ENCODE measurements around the gene TEX52. TPM values are rescaled to one million over a fixed set of nuclear protein-coding genes. Genes with fewer than 3 reads are reported as not detected.

TEX52 gene
- total RNA-seq, 1 experiment from 2014 or later, result not detected

DNA sequence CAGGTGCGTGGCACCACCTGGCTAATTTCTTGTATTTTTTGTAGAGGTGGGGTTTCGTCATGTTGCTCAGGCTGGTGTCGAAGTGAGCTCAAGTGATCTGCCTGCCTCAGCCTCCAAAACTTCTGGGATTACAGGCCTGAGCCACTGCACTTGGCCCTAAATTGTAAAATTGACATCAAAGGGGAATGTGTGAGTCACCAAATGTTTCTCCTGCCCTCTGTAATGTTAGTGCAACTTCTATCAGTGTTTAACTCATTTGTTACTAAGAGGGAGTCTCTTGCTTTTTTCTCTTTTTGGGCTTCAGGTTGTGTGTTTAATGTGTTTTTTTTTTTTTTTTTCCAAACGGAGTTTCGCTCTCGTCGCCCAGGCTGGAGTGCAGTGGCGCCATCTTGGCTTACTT is 36.2 kb upstream of the TEX52 start:
- no peak overlapping the region for H3K9ac ChIP-seq (ENCODE audit: low read length)

More for the DNA sequence above, 36.2 kb upstream of the TEX52 start:
- no peak for TF ChIP-seq ELF1 (IDR thresholded peaks at IDR 0.05; ENCODE audit: borderline replicate concordance, low read depth)
- TF ChIP-seq EZH2 (IDR thresholded peaks at IDR 0.05), result no peak
- no peak for TF ChIP-seq CBX3 (IDR thresholded peaks at IDR 0.05; ENCODE audit: low read depth)
- no peak; the same call in 1 of the 2 replicates for TF ChIP-seq CEBPB (IDR thresholded peaks at IDR 0.05; ENCODE audit: low read depth)
- TF ChIP-seq POLR2A (IDR thresholded peaks at IDR 0.05; ENCODE audit: borderline replicate concordance, extremely low read depth, insufficient read depth, insufficient read length), result no peak
- TF ChIP-seq, protein P1, sequence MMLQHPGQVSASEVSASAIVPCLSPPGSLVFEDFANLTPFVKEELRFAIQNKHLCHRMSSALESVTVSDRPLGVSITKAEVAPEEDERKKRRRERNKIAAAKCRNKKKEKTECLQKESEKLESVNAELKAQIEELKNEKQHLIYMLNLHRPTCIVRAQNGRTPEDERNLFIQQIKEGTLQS (IDR thresholded peaks at IDR 0.05), result no peak
- TF ChIP-seq TCF7L2 (IDR thresholded peaks at IDR 0.05; ENCODE audit: borderline replicate concordance, extremely low read depth, insufficient read depth, insufficient read length), result peak; percentile 83
- TF ChIP-seq SP1 (IDR thresholded peaks at IDR 0.05; ENCODE audit: low read depth), result no peak
- TF ChIP-seq YY1 (IDR thresholded peaks at IDR 0.05; ENCODE audit: extremely low read depth, insufficient replicate concordance, low read depth, low read length), result no peak
- no peak for TF ChIP-seq EZH2phosphoT487 (IDR thresholded peaks at IDR 0.05; ENCODE audit: borderline replicate concordance)
- TF ChIP-seq, protein P2, sequence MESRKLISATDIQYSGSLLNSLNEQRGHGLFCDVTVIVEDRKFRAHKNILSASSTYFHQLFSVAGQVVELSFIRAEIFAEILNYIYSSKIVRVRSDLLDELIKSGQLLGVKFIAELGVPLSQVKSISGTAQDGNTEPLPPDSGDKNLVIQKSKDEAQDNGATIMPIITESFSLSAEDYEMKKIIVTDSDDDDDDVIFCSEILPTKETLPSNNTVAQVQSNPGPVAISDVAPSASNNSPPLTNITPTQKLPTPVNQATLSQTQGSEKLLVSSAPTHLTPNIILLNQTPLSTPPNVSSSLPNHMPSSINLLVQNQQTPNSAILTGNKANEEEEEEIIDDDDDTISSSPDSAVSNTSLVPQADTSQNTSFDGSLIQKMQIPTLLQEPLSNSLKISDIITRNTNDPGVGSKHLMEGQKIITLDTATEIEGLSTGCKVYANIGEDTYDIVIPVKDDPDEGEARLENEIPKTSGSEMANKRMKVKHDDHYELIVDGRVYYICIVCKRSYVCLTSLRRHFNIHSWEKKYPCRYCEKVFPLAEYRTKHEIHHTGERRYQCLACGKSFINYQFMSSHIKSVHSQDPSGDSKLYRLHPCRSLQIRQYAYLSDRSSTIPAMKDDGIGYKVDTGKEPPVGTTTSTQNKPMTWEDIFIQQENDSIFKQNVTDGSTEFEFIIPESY (IDR thresholded peaks at IDR 0.05; ENCODE audit: extremely low read depth, insufficient replicate concordance, low read length), result no peak
- TF ChIP-seq, protein P3, sequence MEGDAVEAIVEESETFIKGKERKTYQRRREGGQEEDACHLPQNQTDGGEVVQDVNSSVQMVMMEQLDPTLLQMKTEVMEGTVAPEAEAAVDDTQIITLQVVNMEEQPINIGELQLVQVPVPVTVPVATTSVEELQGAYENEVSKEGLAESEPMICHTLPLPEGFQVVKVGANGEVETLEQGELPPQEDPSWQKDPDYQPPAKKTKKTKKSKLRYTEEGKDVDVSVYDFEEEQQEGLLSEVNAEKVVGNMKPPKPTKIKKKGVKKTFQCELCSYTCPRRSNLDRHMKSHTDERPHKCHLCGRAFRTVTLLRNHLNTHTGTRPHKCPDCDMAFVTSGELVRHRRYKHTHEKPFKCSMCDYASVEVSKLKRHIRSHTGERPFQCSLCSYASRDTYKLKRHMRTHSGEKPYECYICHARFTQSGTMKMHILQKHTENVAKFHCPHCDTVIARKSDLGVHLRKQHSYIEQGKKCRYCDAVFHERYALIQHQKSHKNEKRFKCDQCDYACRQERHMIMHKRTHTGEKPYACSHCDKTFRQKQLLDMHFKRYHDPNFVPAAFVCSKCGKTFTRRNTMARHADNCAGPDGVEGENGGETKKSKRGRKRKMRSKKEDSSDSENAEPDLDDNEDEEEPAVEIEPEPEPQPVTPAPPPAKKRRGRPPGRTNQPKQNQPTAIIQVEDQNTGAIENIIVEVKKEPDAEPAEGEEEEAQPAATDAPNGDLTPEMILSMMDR (IDR thresholded peaks at IDR 0.05 in 2 of 3, conservative IDR thresholded peaks at IDR 0.05 in 1 of 3; ENCODE audit: borderline replicate concordance in 1 of 3, insufficient read depth in 1 of 3, low read depth in 2 of 3, low read length in 2 of 3), result no peak
- TF ChIP-seq SIN3A (IDR thresholded peaks at IDR 0.05; ENCODE audit: low read depth), result no peak
- no peak for TF ChIP-seq ZFX (IDR thresholded peaks at IDR 0.05)
- no peak for TF ChIP-seq EGR1 (IDR thresholded peaks at IDR 0.05; ENCODE audit: low read depth)
- TF ChIP-seq FOSL1 (IDR thresholded peaks at IDR 0.05; ENCODE audit: low read depth), result peak; percentile 47; the same call in 1 of the 2 replicates
- TF ChIP-seq JUND (IDR thresholded peaks at IDR 0.05), result peak; percentile 35; the same call in 1 of the 2 replicates
- H3K9me3 ChIP-seq (ENCODE audit: control insufficient read depth in 1 of 2, insufficient read depth in 1 of 2, low read depth in 1 of 2, low read length in 2 of 2), result no peaks in the 10 kb centered on the region
- intact Hi-C loops (cut with micrococcal nuclease), result no loop called here
- H3K36me3 ChIP-seq (ENCODE audit: control insufficient read depth in 1 of 2, insufficient read depth in 2 of 2, low read length in 2 of 2), result peaks cover 0 to 3% of the 10 kb centered on the region in 2 experiments; a peak in 1 of 4 replicates
- RAD21 ChIA-PET (ENCODE audit: low non-redundant PET in 1 of 2, low total read pairs in 2 of 2, uncharacterized antibody in 2 of 2, unreplicated experiment in 2 of 2), result no interaction called here
- H3K4me1 ChIP-seq (ENCODE audit: control insufficient read depth in 1 of 2, insufficient read depth in 2 of 2, low read length in 2 of 2), result peaks cover 20 to 30% of the 10 kb centered on the region in 2 experiments
- H3K79me2 ChIP-seq (ENCODE audit: insufficient read depth, low read length), result peaks cover 46% of the 10 kb centered on the region
- BruUV-seq (replicated peaks), result no TSS peak
- CTCF ChIA-PET, result interaction anchor here (1.9 kb wide), 1 partner anchor 51 kb away, joined by 5 read pairs; no protein-coding TSS in a partner anchor
- no peak for DNase-seq (ENCODE audit: low read depth, low spot score)
- no peaks in the 10 kb centered on the region for H3K27me3 ChIP-seq (ENCODE audit: insufficient read depth, low read length)
- no peak overlapping the region for H3K4me3 ChIP-seq (replicated peaks in 1 of 2; ENCODE audit: low read depth in 1 of 2, low read length in 2 of 2)
- H4K20me1 ChIP-seq (ENCODE audit: insufficient read depth), result no peaks in the 10 kb centered on the region
- no peak overlapping the region for H3K27ac ChIP-seq (ENCODE audit: low read depth, low read length)
- POLR2A ChIA-PET, result no interaction called here
- H2AFZ ChIP-seq (ENCODE audit: low read depth, low read length, poor library complexity, severe bottlenecking), result no peak overlapping the region
- peak overlapping the region; percentile 48; the same call in 1 of the 2 replicates for H3K4me2 ChIP-seq (ENCODE audit: low read length)
- no peaks in the 10 kb centered on the region for H3K9me2 ChIP-seq (ENCODE audit: insufficient read depth)
- no peak for ATAC-seq

All from HCT116 (cell line).